ENCODE data around the gene EPHA5. TPM values are rescaled to one million over a fixed set of nuclear protein-coding genes. Genes with fewer than 3 reads are reported as not detected.

The EPHA5 gene
- total RNA-seq, 1 experiment from 2014 or later: 0.28 TPM

- Mint-ChIP-seq H3K27ac (ENCODE audit: low read depth, unreplicated experiment) (no peak overlapping the region), H3K27me3 (ENCODE audit: insufficient read depth, unreplicated experiment) (no peaks in the 10 kb centered on the region), H3K36me3 (ENCODE audit: insufficient read depth, unreplicated experiment) (no peaks in the 10 kb centered on the region), H3K4me3 (ENCODE audit: unreplicated experiment) (no peak overlapping the region), H3K4me1 (ENCODE audit: insufficient read depth, unreplicated experiment) (no peaks in the 10 kb centered on the region), H3K9me3 (ENCODE audit: unreplicated experiment) (no peaks in the 10 kb centered on the region)
- TF ChIP-seq CTCF (IDR thresholded peaks at IDR 0.05; ENCODE audit: unreplicated experiment): no peak
- POLR2A ChIA-PET: no interaction called here
- no TSS peak for BruUV-seq (replicated peaks)
- intact Hi-C loops (cut with micrococcal nuclease): no loop called here
- CTCF ChIA-PET: interaction anchor here (0.6 to 0.7 kb wide), 3 partner anchors 11 to 562 kb away, joined by 3 read pairs; no protein-coding TSS in a partner anchor
- DNase-seq (ENCODE audit: unreplicated experiment): no peak
Measured at GRCh38 chr4:65341557-65341956, 328.7 kb downstream of the EPHA5 start.

GRCh38 chr4:65340382-65341109, 329.7 kb downstream of the EPHA5 start:
- Mint-ChIP-seq H3K9me3 (ENCODE audit: unreplicated experiment) (no peaks in the 10 kb centered on the region), H3K4me1 (ENCODE audit: insufficient read depth, unreplicated experiment) (no peaks in the 10 kb centered on the region), H3K4me3 (ENCODE audit: unreplicated experiment) (no peak overlapping the region), H3K36me3 (ENCODE audit: insufficient read depth, unreplicated experiment) (no peaks in the 10 kb centered on the region), H3K27me3 (ENCODE audit: insufficient read depth, unreplicated experiment) (no peaks in the 10 kb centered on the region), H3K27ac (ENCODE audit: low read depth, unreplicated experiment) (no peak overlapping the region)
- DNase-seq (ENCODE audit: unreplicated experiment): no peak
- POLR2A ChIA-PET: no interaction called here
- CTCF ChIA-PET: no interaction called here
- intact Hi-C loops (cut with micrococcal nuclease): no loop called here
- TF ChIP-seq CTCF (IDR thresholded peaks at IDR 0.05; ENCODE audit: unreplicated experiment): no peak
- BruUV-seq (replicated peaks): no TSS peak

GRCh38 chr4:65337371-65337770, 332.9 kb downstream of the EPHA5 start:
- intact Hi-C loops (cut with micrococcal nuclease): no loop called here
- Mint-ChIP-seq H3K27me3 (ENCODE audit: insufficient read depth, unreplicated experiment) (no peaks in the 10 kb centered on the region), H3K4me1 (ENCODE audit: insufficient read depth, unreplicated experiment) (no peaks in the 10 kb centered on the region), H3K27ac (ENCODE audit: low read depth, unreplicated experiment) (no peak overlapping the region), H3K9me3 (ENCODE audit: unreplicated experiment) (no peaks in the 10 kb centered on the region), H3K4me3 (ENCODE audit: unreplicated experiment) (no peak overlapping the region), H3K36me3 (ENCODE audit: insufficient read depth, unreplicated experiment) (no peaks in the 10 kb centered on the region)
- no peak for TF ChIP-seq CTCF (IDR thresholded peaks at IDR 0.05; ENCODE audit: unreplicated experiment)
- no TSS peak for BruUV-seq (replicated peaks)
- CTCF ChIA-PET: no interaction called here
- DNase-seq (ENCODE audit: unreplicated experiment): no peak
- POLR2A ChIA-PET: no interaction called here

DNA sequence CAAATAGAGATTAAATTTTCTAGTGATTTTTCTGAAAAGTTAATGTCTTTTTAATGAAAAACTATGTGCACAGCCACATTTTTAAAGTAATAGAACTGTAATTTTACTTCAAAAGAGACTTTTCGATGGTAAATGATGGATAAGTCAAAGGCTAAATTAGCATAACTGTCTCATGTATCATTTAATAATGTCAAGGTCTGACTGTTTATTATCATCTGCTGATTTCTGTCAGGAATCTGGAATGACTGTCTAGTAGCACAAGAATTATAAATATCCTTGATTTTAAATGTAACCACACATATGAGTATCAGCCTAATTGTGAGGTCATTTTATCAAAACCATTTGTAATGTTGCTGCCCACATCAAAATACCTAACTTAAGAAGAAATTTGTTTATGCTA, 333.8 kb downstream of the EPHA5 start:
- ChIA-PET CTCF (no interaction called here), POLR2A (no interaction called here)
- Mint-ChIP-seq H3K9me3 (ENCODE audit: unreplicated experiment) (no peaks in the 10 kb centered on the region), H3K4me3 (ENCODE audit: unreplicated experiment) (no peak overlapping the region), H3K4me1 (ENCODE audit: insufficient read depth, unreplicated experiment) (no peaks in the 10 kb centered on the region), H3K36me3 (ENCODE audit: insufficient read depth, unreplicated experiment) (no peaks in the 10 kb centered on the region), H3K27ac (ENCODE audit: low read depth, unreplicated experiment) (no peak overlapping the region), H3K27me3 (ENCODE audit: insufficient read depth, unreplicated experiment) (no peaks in the 10 kb centered on the region)
- no peak for DNase-seq (ENCODE audit: unreplicated experiment)
- BruUV-seq (replicated peaks): no TSS peak
- no peak for TF ChIP-seq CTCF (IDR thresholded peaks at IDR 0.05; ENCODE audit: unreplicated experiment)
- intact Hi-C loops (cut with micrococcal nuclease): no loop called here
